ENCODE data around the gene ASIC5. TPM values are rescaled to one million over a fixed set of nuclear protein-coding genes. Genes with fewer than 3 reads are reported as not detected.

The ASIC5 gene
- total RNA-seq, 1 experiment from 2014 or later, result not detected

DNA sequence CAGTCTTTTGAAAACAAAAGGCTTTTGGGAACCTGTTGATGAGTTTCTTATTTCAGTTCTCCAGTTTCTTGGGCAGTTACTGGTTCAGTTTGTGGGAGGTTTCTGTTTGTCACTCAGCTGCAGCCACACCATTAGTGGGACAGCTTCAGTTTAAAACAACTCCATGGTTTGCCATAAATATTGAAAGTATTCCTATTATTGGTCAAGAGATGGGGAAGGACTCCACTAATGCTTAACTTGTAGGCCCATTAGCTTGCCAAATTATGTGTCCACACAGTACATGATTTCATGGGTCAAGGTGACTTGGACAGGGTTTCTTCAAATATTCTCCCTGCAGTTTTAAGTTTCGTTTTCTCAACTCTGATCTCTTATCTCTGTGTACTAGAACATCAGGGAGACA lies 15.5 kb upstream of the ASIC5 start:
- no peaks in the 10 kb centered on the region for H3K9me3 ChIP-seq (ENCODE audit: control insufficient read depth, low read depth, low read length)
- H3K27me3 Mint-ChIP-seq (ENCODE audit: low read depth), result no peaks in the 10 kb centered on the region
- no peak overlapping the region for H2BK5ac ChIP-seq (ENCODE audit: insufficient read length, low read length)
- no peak overlapping the region for H4K91ac ChIP-seq (ENCODE audit: insufficient read length, low read depth, low read length)
- H3K36me3 Mint-ChIP-seq (ENCODE audit: insufficient read depth in 1 of 3, low read depth in 3 of 3), result peaks cover 13 to 17% (median 14%) of the 10 kb centered on the region in 3 experiments
- no peak overlapping the region for H4K5ac ChIP-seq (ENCODE audit: insufficient read length, low read depth, low read length)
- peaks cover 15 to 29% of the 10 kb centered on the region in 2 experiments; a peak in 4 of 5 replicates for H3K9me3 Mint-ChIP-seq
- H4K8ac ChIP-seq (replicated peaks; ENCODE audit: insufficient read length, low read depth, low read length), result no peak overlapping the region
- H3K79me1 ChIP-seq (ENCODE audit: insufficient read depth, low read depth, low read length, poor library complexity, severe bottlenecking), result no peaks in the 10 kb centered on the region
- H4K20me1 ChIP-seq (ENCODE audit: control insufficient read depth, insufficient read depth, insufficient read length), result no peaks in the 10 kb centered on the region
- no peak overlapping the region for H3T11ph ChIP-seq (ENCODE audit: low read length)
- no CpG with 5 or more reads among the region's 1 CpG for WGBS (ENCODE audit: extremely low coverage, insufficient read length, low lambda C conversion rate)
- H2BK15ac ChIP-seq (ENCODE audit: low read depth, low read length), result no peak overlapping the region
- H2BK20ac ChIP-seq (ENCODE audit: low read depth, low read length, poor library complexity, severe bottlenecking), result no peak overlapping the region
- H3K79me2 ChIP-seq (ENCODE audit: insufficient read depth, low read length), result no peaks in the 10 kb centered on the region
- peaks cover 11 to 21% of the 10 kb centered on the region in 2 experiments for H3K4me1 Mint-ChIP-seq
- H3K23ac ChIP-seq (ENCODE audit: insufficient read length, low read depth, low read length), result no peak overlapping the region
- no peak overlapping the region for H3K9ac ChIP-seq (ENCODE audit: extremely low read depth, insufficient read length, low read length)
- no peak overlapping the region for H3K56ac ChIP-seq (ENCODE audit: insufficient read length, low read depth, low read length)
- H3K27me3 ChIP-seq (ENCODE audit: insufficient read depth, low read length), result no peaks in the 10 kb centered on the region
- no peak overlapping the region for H2AFZ ChIP-seq (ENCODE audit: low read length)
- H3K4me3 Mint-ChIP-seq, result no peak overlapping the region
- H2BK120ac ChIP-seq (ENCODE audit: low read depth, low read length, poor library complexity, severe bottlenecking), result no peak overlapping the region
- no peak overlapping the region for H3K14ac ChIP-seq (ENCODE audit: insufficient read depth, low read length)
- H2BK12ac ChIP-seq (ENCODE audit: insufficient read length, low read depth, low read length), result no peak overlapping the region
- no peak overlapping the region for H2AK5ac ChIP-seq (ENCODE audit: insufficient read length, low read length)
- no peak overlapping the region for H3K4me2 ChIP-seq (ENCODE audit: insufficient read depth, insufficient read length, low read length)
- no peak overlapping the region for H3K4ac ChIP-seq (ENCODE audit: low read depth, low read length)
- DNase-seq, result no peak
- H3K27ac ChIP-seq (ENCODE audit: insufficient read length, low read depth, low read length), result no peak overlapping the region
- no peak overlapping the region for H3K18ac ChIP-seq (ENCODE audit: insufficient read length, low read depth, low read length)
- no peaks in the 10 kb centered on the region; the same call in 1 of the 2 replicates for H3K4me1 ChIP-seq (ENCODE audit: insufficient read depth, low read length)
- H3K27ac Mint-ChIP-seq, result no peak overlapping the region
- peaks cover 2% of the 10 kb centered on the region for H3K23me2 ChIP-seq (ENCODE audit: insufficient read length, low read depth, low read length, poor library complexity, severe bottlenecking)
- no peak for TF ChIP-seq CTCF (conservative IDR thresholded peaks at IDR 0.05)
